Vagina (tissue), 2 donors: ENCODE measurements around the gene RDH12.

Source experiments
- POLR2A ChIP-seq, 2 donors: fragments of 450-650 bp; IDR thresholded peaks; one replicate each; pipeline ENCODE4 v1.6.1; 2017; ENCODE audit warnings: antibody characterized with exemption in 2 of 2, mild to moderate bottlenecking in 2 of 2, moderate library complexity in 2 of 2
- POLR2AphosphoS5 ChIP-seq, 2 donors: sonication (generic); formaldehyde crosslinking; IDR thresholded peaks; one replicate each; pipeline ENCODE4 v1.9.0; 2017; ENCODE audit warnings: antibody characterized with exemption in 2 of 2, mild to moderate bottlenecking in 2 of 2, low read depth in 1 of 2; ENCODE audit not compliant: insufficient read depth in 1 of 2
- TF ChIP-seq, protein P1 (sequence below), 3 experiments: fragments of 450-650 bp in 2 of 3; fragments of 200-600 bp in 1 of 3; sonication (generic) in 1 of 3; IDR thresholded peaks; one replicate each; pipeline ENCODE4 v1.5.1; 2017 to 2019; ENCODE audit warnings: antibody characterized with exemption in 3 of 3, mild to moderate bottlenecking in 2 of 3, moderate library complexity in 2 of 3

DNA sequence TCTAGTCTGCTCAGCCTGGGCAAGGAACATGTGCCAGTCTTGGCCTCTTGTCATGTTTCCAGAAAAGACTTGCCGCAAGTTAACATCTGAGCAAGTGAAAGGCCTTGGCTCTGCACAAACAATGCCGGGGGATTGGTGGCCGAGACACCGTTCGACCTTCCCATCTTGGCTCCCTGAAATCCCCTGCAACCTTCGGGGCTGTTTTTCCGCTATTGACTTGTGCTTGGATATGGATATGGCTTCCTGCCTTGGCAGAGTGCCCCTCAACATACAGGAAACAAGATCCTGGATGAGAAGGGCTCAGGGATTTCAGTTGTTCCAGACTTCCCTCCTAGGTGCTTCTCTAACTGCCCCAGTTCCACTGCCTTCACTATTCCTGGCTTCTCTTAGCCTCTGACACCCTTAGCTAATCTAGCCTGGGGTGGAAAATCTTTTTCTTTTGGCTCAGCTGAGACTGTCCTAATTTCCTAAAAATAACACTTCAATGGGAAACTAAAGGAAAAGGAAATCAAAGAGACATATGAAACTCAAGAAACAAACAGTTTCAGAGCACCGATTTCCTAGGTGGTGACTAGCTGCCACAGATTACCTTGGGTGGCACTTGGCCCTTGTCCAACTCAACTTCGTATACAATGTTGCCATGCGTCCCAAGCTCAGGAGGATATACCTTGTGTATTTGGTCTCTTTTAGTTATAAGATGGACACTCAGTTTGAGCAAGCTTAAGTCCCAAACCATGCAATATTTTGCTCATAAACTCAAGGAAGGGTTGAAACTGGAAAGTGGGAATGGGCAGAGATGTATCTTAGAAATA lies 33.9 kb downstream of the RDH12 start:
- no peak for TF ChIP-seq POLR2AphosphoS5 (IDR thresholded peaks at IDR 0.05; ENCODE audit: insufficient read depth in 1 of 2, low read depth in 1 of 2)
- TF ChIP-seq, protein P1, sequence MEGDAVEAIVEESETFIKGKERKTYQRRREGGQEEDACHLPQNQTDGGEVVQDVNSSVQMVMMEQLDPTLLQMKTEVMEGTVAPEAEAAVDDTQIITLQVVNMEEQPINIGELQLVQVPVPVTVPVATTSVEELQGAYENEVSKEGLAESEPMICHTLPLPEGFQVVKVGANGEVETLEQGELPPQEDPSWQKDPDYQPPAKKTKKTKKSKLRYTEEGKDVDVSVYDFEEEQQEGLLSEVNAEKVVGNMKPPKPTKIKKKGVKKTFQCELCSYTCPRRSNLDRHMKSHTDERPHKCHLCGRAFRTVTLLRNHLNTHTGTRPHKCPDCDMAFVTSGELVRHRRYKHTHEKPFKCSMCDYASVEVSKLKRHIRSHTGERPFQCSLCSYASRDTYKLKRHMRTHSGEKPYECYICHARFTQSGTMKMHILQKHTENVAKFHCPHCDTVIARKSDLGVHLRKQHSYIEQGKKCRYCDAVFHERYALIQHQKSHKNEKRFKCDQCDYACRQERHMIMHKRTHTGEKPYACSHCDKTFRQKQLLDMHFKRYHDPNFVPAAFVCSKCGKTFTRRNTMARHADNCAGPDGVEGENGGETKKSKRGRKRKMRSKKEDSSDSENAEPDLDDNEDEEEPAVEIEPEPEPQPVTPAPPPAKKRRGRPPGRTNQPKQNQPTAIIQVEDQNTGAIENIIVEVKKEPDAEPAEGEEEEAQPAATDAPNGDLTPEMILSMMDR (IDR thresholded peaks at IDR 0.05): no peak
- no peak for TF ChIP-seq POLR2A (IDR thresholded peaks at IDR 0.05)
